Retinal pigment epithelial cell (primary cell): ENCODE measurements around the gene KRT77.
"Not testable (repeated sequence)": the region's sequence is repeated elsewhere in the genome, so short reads cannot be mapped to it uniquely, and the experiment has no call there.

Experiments
- DNase-seq: peaks from one replicate; pipeline ENCODE4 v3.0.0-alpha.2; 2010; ENCODE audit warnings: low read depth
- H3K4me3 ChIP-seq: 2 replicates; pipeline ENCODE4 v1.5.1; 2011; ENCODE audit warnings: mild to moderate bottlenecking, low read length, control low read depth, moderate library complexity
- TF ChIP-seq, protein P1 (sequence below): conservative IDR thresholded peaks from 2 replicates; pipeline ENCODE4 v1.5.1; 2011; ENCODE audit warnings: low read depth, low read length, control low read depth, inconsistent platforms

Gene KRT77

DNA sequence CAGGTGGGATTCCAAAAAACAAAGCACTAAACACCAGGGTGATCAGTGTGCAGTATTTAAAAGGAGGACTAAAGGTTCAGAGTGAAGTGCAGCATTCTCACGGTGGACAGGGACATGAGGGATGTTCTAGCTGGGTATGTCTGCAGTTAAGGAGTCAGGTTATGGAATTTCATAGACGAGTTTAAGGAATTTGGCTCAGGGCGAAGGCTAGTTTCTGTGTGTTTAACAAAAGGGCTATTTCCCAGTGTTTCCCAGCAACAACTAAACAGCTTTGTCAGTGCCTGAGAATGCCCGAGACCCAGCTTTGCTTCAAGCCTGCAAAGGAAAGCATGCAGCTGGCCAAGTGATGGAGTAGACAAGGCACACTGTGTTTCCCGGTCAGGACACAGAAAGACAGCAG, 30.1 kb downstream of the KRT77 start:
- DNase-seq, result no peak
- no peak overlapping the region for H3K4me3 ChIP-seq

DNA sequence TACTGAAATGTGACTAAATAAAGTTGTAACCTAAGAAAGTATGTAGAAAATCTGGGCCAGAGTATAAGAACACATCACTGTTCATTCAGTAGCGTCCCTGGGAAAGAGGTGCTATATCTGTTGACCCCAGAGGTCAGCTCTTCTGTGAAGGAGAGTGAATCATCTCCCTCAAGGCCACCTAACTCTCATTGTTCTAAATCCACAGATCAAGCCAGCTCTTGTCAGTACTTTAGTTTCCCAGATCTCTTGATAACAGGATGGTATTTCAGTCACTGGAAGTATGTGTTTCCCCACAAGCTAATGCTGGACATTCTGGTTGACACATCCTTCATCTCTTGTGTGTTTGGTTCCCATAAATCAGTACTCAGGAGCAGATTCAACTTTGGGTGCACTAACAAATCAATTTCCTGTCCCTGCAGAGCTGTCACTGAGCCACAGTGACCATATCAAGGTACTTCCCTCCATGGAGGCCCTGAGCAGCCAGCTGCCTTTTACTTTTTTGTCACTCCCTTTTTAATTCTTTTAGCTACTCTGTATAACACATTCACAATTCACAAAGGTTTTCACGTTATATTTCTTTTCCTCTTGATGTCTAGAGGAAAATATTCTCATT, 30.9 kb downstream of the KRT77 start:
- no peak overlapping the region for H3K4me3 ChIP-seq
- DNase-seq, result no peak
- TF ChIP-seq, protein P1, sequence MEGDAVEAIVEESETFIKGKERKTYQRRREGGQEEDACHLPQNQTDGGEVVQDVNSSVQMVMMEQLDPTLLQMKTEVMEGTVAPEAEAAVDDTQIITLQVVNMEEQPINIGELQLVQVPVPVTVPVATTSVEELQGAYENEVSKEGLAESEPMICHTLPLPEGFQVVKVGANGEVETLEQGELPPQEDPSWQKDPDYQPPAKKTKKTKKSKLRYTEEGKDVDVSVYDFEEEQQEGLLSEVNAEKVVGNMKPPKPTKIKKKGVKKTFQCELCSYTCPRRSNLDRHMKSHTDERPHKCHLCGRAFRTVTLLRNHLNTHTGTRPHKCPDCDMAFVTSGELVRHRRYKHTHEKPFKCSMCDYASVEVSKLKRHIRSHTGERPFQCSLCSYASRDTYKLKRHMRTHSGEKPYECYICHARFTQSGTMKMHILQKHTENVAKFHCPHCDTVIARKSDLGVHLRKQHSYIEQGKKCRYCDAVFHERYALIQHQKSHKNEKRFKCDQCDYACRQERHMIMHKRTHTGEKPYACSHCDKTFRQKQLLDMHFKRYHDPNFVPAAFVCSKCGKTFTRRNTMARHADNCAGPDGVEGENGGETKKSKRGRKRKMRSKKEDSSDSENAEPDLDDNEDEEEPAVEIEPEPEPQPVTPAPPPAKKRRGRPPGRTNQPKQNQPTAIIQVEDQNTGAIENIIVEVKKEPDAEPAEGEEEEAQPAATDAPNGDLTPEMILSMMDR, result no peak

More for the DNA sequence above, 30.1 kb downstream of the KRT77 start:
- TF ChIP-seq, protein P1, result no peak

DNA sequence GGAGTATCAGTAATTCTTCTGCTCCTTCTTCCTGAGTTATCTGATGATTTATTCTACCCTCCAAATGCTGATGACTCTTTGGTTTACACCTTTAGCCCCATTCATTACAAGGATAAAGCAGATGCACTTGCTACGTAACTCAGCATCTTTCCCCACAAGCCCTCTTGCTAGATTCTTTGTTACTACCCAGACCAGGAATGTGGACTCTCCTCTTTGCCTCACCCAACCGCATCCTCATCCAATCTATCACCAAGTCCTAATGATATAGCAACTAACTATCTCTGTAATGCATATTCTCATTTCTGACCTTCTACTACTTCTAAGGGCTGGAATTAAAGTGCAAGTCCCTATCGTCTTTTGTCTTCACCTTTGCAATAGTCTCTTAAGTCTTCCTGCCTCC, 32.4 kb downstream of the KRT77 start:
- DNase-seq, result no peak
- TF ChIP-seq, protein P1, result no peak
- no peak overlapping the region for H3K4me3 ChIP-seq

DNA sequence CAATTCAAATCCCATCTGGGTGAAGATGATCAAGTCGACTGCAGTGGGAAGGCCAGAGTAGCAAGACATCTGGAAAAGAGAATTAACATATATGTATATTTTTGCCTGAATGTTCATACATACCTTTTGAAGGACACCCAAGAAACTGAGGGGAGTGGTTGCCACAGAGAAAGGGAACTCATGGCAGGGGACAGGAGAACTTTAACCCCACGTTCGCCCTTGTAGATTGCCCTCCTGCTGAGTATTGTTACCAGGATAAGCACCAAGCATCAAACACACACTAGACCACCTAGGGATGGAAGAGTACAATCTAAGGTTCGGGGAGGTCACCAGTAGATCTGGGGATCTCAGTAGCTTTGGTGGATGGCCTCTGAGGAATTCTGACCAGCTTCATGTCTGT, 32.8 kb downstream of the KRT77 start:
- DNase-seq, result no peak
- TF ChIP-seq, protein P1, result no peak

DNA sequence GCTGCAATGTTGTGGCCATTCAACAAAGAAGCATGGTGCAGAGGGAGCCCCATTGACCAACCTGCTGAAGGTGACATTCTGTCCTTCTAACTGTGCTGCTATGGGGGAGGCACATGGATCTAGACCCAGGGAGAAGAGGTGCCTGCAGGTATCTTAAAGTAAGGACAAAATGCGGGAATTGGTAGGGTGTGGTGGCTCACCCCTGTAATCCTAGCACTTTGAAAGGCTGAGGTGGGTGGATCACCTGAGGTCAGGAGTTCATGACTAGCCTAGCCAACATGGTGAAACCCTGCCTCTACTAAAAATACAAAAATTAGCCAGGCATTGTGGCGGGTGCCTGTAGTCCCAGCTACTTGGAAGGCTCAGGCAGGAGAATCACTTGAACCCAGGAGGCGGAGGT, 33.4 kb downstream of the KRT77 start:
- not testable (repeated sequence) for H3K4me3 ChIP-seq, DNase-seq

More for the DNA sequence above, 32.8 kb downstream of the KRT77 start:
- no peak overlapping the region for H3K4me3 ChIP-seq

DNA sequence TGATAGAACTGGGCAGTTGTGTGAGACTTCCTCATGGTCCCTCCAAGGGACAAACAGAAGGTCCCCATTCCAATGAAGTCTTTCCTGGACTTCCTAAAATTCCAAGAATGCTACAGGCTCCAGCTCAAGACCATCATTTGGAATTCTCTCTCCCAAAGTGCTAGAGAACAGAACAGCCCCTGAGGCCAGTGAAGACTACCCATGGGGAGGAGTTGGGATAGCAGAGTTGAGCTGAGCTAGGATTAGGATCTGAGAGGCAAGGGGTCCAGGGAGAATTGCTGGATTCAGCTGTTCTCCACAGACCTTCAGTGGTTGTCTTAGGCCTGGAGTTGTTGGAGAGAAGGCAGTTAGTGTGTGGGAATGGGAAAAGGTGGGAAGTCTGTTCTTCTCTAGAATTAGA, 33.9 kb downstream of the KRT77 start:
- no peak for DNase-seq
- TF ChIP-seq, protein P1, result no peak
- H3K4me3 ChIP-seq, result no peak overlapping the region

DNA sequence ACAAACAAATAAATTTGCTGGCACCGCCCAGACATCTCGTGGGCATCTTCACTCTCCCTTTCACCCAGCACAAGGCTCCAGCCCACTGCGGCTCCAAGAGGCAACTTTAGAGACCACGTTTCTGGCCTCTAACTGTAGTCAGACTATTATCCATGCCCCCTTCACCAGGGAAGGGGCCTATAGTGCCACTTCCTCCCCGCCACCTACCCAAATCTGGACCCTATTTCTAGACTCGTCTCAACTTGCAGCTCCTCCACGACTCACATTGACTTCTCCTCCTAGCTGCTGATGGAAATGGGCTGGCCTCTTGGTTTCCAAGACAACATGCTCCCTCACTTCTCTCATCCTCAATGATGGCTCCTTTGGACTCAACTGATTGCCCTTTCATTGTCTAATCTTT, 35.4 kb downstream of the KRT77 start:
- no peak for DNase-seq
- TF ChIP-seq, protein P1, result no peak
- H3K4me3 ChIP-seq, result no peak overlapping the region
